ENCODE data around the gene GLT8D1.

Gene GLT8D1

GRCh38 chr3:52722491-52722890 is 16.9 kb upstream of the GLT8D1 start:
- no peaks in the 10 kb centered on the region for H3K27me3 ChIP-seq (ENCODE audit: low read depth)
- in situ Hi-C loops (cut with MboI; ENCODE audit: low sequenced_read_pairs), result no loop called here
- H3K4me1 ChIP-seq, result no peaks in the 10 kb centered on the region
- peaks cover 4% of the 10 kb centered on the region for H3K36me3 ChIP-seq (replicated peaks)
- DNase-seq (ENCODE audit: low spot score in 2 of 2), result no peak
- no peaks in the 10 kb centered on the region for H3K9me3 ChIP-seq
- H3K4me3 ChIP-seq, result no peak overlapping the region

DNA sequence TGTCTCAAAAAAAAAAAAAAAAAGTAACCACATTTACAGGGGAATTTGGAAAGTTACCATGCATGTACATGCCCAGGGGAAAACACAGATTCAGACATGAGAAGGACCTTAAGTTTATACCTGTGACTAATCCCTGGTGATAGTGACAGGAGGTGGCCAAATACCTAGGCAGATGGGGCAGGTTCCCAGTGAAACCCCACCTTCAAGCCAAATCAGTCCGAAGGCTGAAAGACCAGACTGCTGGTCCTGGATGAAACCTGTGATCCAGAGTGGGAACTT is 16.1 kb upstream of the GLT8D1 start:
- Histone ChIP-seq H3K9me3 (no peaks in the 10 kb centered on the region), H3K27me3 (ENCODE audit: low read depth) (no peaks in the 10 kb centered on the region), H3K4me1 (no peaks in the 10 kb centered on the region), H3K4me3 (no peak overlapping the region), H3K36me3 (replicated peaks) (peaks cover 4% of the 10 kb centered on the region)
- DNase-seq (ENCODE audit: low spot score in 2 of 2), result no peak
- in situ Hi-C loops (cut with MboI; ENCODE audit: low sequenced_read_pairs), result no loop called here

GRCh38 chr3:52721002-52721729 is 15.6 kb upstream of the GLT8D1 start:
- no peak overlapping the region for H3K4me3 ChIP-seq
- no peak for DNase-seq (ENCODE audit: low spot score in 2 of 2)
- H3K9me3 ChIP-seq, result no peaks in the 10 kb centered on the region
- H3K27me3 ChIP-seq (ENCODE audit: low read depth), result no peaks in the 10 kb centered on the region
- no peaks in the 10 kb centered on the region for H3K4me1 ChIP-seq
- in situ Hi-C loops (cut with MboI; ENCODE audit: low sequenced_read_pairs), result no loop called here
- peaks cover 4% of the 10 kb centered on the region for H3K36me3 ChIP-seq (replicated peaks)

DNA sequence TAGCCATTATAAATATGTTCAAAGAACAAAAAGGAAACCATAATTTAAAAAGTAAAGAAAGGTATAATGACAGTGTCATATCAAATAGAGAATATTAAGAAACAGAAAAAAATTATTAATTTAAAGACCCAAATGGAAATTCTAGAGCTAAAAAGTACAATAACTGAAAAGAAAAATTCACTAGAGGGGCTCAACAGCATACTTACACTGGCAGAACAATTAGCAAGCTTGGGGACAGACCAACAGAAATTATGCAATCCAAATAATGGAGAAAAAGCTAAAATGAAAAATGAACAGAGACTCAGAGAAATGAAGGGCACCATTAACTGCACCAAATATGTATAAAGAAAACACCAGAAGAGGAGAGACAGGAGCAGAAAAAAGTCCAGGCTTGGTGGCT is 14.0 kb upstream of the GLT8D1 start:
- Histone ChIP-seq H3K4me3 (no peak overlapping the region), H3K4me1 (no peaks in the 10 kb centered on the region), H3K9me3 (no peaks in the 10 kb centered on the region), H3K27me3 (ENCODE audit: low read depth) (no peaks in the 10 kb centered on the region), H3K36me3 (replicated peaks) (peaks cover 4% of the 10 kb centered on the region)
- DNase-seq (ENCODE audit: low spot score in 2 of 2), result no peak
- in situ Hi-C loops (cut with MboI; ENCODE audit: low sequenced_read_pairs), result no loop called here

DNA sequence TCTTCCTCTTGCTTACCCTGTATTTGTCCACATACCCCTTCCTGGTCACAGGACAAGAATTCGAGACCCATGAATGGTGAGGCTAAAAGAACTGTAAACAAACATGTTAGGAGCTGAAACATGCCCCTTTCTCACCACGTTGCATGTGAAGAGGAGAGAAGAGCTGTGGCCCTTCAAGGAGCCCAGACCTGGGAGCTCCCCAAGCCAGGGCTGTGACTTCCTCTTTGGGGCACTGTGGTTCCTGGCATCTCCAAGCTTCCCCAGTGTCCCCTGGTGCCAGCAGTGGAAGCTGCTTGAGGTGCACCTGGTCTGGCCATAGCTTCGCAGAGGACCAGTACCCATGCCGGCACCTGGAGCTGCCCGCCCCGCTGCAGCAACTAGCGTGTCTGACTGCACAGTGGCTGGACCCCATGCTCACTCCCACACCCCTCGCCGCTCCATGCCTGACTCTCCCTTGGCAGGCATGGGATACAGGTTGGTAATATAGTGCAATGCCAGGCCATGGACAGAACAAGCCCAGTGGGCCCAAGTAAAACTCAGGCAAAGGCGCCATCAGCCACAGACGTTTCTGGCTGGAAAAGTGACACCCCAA is 10.2 kb upstream of the GLT8D1 start:
- peaks cover 6% of the 10 kb centered on the region for H3K36me3 ChIP-seq (replicated peaks)
- no peaks in the 10 kb centered on the region for H3K9me3 ChIP-seq
- no peaks in the 10 kb centered on the region for H3K4me1 ChIP-seq
- H3K4me3 ChIP-seq, result no peak overlapping the region
- in situ Hi-C loops (cut with MboI; ENCODE audit: low sequenced_read_pairs), result no loop called here
- no peak for DNase-seq (ENCODE audit: low spot score in 2 of 2)
- H3K27me3 ChIP-seq (ENCODE audit: low read depth), result no peaks in the 10 kb centered on the region

DNA sequence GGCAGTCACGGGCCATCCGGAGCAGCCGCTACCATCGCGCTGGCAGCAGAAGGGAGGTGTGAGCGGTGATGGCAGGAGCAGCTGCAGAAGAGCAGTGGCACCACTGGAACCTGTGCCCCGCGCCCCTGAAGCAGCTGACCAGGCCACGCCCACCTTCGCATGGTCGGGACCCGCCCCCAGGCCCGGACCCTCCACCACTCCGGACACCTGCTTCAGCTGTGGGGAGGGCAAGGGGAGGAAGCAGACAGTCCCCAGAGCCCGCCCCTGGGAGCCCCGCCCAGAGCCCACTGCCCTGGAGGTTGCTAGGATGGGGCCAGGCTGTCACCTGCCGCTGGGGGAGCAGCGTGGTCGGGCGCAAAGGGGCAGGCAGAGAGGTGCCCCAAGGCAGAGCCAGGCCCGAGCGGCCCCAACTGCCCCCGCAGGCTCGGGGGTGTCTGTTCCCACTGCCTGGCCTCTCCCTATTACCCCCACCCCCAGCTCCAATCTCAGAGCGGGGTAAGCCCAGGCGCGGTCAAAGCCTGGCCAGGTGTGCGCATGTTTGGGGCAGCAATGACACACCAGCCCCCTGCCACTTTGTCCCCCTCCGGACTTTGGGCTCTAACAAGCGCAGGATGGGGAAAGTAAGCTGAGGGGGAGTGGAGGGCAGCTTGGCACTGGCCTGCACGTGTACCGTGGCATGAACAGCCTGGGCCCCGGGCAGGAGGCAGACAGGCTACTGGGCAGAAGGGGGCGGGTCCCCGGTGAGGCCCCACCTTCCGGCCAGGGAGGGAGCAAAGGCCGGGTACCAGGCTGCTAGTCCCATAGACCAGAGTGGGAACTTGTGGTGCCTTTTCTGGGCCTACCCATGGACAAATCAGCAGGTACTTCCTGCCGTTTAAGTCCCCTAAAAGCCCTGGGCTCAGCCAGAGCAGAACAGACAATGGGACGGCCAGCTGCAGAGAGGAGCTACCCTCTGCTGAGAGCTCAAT is 9.0 kb upstream of the GLT8D1 start:
- H3K4me3 ChIP-seq, result no peak overlapping the region
- in situ Hi-C loops (cut with MboI; ENCODE audit: low sequenced_read_pairs), result no loop called here
- no peaks in the 10 kb centered on the region for H3K27me3 ChIP-seq (ENCODE audit: low read depth)
- H3K9me3 ChIP-seq, result no peaks in the 10 kb centered on the region
- DNase-seq (ENCODE audit: low spot score in 2 of 2), result no peak
- H3K4me1 ChIP-seq, result no peaks in the 10 kb centered on the region
- H3K36me3 ChIP-seq (replicated peaks), result peaks cover 10% of the 10 kb centered on the region

GRCh38 chr3:52712291-52713212 is 7.0 kb upstream of the GLT8D1 start:
- H3K27me3 ChIP-seq (ENCODE audit: low read depth), result no peaks in the 10 kb centered on the region
- peaks cover 15% of the 10 kb centered on the region for H3K36me3 ChIP-seq (replicated peaks)
- no peak overlapping the region for H3K4me3 ChIP-seq
- in situ Hi-C loops (cut with MboI; ENCODE audit: low sequenced_read_pairs), result no loop called here
- H3K4me1 ChIP-seq, result peaks cover 3% of the 10 kb centered on the region
- H3K9me3 ChIP-seq, result no peaks in the 10 kb centered on the region
- DNase-seq (ENCODE audit: low spot score in 2 of 2), result no peak

DNA sequence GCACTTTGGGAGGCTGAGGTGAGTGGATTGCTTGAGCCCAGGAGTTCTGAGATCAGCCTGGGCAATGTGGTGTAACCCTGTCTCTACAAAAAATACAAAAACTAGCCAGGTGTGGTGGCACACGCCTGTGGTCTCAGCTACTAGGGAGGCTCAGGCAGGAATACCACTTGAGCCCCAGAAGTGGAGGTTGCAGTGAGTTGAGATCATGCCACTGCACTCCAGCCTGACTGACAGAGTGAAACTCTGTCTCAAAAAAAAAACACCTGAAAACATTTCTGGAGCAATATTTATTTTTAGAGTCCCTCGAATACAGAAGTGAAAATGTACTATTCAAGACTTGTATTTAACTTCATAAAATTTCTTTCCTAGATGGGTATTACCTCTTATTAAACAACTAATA is 4.9 kb upstream of the GLT8D1 start:
- Histone ChIP-seq H3K36me3 (replicated peaks) (peaks cover 15% of the 10 kb centered on the region), H3K27me3 (ENCODE audit: low read depth) (no peaks in the 10 kb centered on the region), H3K4me1 (peaks cover 12% of the 10 kb centered on the region), H3K9me3 (no peaks in the 10 kb centered on the region), H3K4me3 (no peak overlapping the region)
- DNase-seq (ENCODE audit: low spot score in 2 of 2), result no peak
- in situ Hi-C loops (cut with MboI; ENCODE audit: low sequenced_read_pairs), result no loop called here

DNA sequence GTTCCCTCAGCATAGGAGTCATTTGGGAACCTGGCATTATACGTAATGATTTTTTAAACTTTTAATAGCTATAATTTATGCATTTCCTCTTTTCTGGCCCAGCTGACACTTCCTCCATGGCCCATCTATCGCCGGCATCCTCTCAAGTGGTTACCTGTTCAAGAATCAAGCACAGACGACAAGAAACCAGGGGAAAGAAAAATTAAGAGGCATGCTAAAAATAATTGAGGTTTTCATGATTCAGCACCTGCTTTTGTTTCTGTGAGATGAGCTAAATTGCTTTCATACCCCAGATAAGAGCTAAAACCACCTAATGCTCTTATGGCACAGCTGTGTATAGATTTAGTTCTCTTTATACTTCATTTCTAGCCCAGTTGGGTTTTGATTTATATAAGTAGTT is 2.0 kb upstream of the GLT8D1 start:
- no peaks in the 10 kb centered on the region for H3K9me3 ChIP-seq
- H3K4me3 ChIP-seq, result peak overlapping the region; percentile 94
- in situ Hi-C loops (cut with MboI; ENCODE audit: low sequenced_read_pairs), result no loop called here
- peaks cover 21% of the 10 kb centered on the region for H3K4me1 ChIP-seq
- DNase-seq (ENCODE audit: low spot score in 2 of 2), result no peak
- H3K36me3 ChIP-seq (replicated peaks), result peaks cover 23% of the 10 kb centered on the region
- H3K27me3 ChIP-seq (ENCODE audit: low read depth), result no peaks in the 10 kb centered on the region

DNA sequence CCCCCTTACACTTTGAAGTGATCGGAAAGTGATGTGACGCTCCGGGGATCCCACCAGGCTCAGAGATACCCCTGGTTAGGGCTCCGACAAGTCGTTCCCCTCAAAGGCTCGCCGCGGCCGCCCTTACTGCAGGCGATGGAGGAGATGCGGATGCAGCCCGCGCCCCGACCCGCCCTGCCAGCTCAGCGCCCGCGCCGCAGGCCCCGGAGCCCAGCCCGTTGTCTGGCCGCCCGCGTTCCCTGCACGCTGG is 228 bp downstream of the GLT8D1 start:
- no peaks in the 10 kb centered on the region for H3K9me3 ChIP-seq
- no peaks in the 10 kb centered on the region for H3K27me3 ChIP-seq (ENCODE audit: low read depth)
- H3K4me1 ChIP-seq, result peaks cover 21% of the 10 kb centered on the region
- DNase-seq (ENCODE audit: low spot score in 2 of 2), result no peak
- peaks cover 20% of the 10 kb centered on the region for H3K36me3 ChIP-seq (replicated peaks)
- in situ Hi-C loops (cut with MboI; ENCODE audit: low sequenced_read_pairs), result no loop called here
- H3K4me3 ChIP-seq, result peak overlapping the region; percentile 94

GRCh38 chr3:52704611-52705437 is 767 bp downstream of the GLT8D1 start:
- H3K27me3 ChIP-seq (ENCODE audit: low read depth), result no peaks in the 10 kb centered on the region
- H3K9me3 ChIP-seq, result no peaks in the 10 kb centered on the region
- peak overlapping the region; percentile 94 for H3K4me3 ChIP-seq
- H3K36me3 ChIP-seq (replicated peaks), result peaks cover 19% of the 10 kb centered on the region
- in situ Hi-C loops (cut with MboI; ENCODE audit: low sequenced_read_pairs), result no loop called here
- H3K4me1 ChIP-seq, result peaks cover 21% of the 10 kb centered on the region
- DNase-seq (ENCODE audit: low spot score in 2 of 2), result peak in 1 of 2 experiments; percentile 41

GRCh38 chr3:52703341-52703740 is 2.2 kb downstream of the GLT8D1 start:
- in situ Hi-C loops (cut with MboI; ENCODE audit: low sequenced_read_pairs), result no loop called here
- H3K4me3 ChIP-seq, result no peak overlapping the region

GRCh38 chr3:52697632-52697965 is 8.0 kb downstream of the GLT8D1 start:
- Histone ChIP-seq H3K36me3 (replicated peaks) (peaks cover 54% of the 10 kb centered on the region), H3K4me1 (no peaks in the 10 kb centered on the region)

More at GRCh38 chr3:52703341-52703740, 2.2 kb downstream of the GLT8D1 start:
- DNase-seq (ENCODE audit: low spot score in 2 of 2), result no peak
- Histone ChIP-seq H3K9me3 (no peaks in the 10 kb centered on the region), H3K4me1 (peaks cover 21% of the 10 kb centered on the region), H3K36me3 (replicated peaks) (peaks cover 14% of the 10 kb centered on the region), H3K27me3 (ENCODE audit: low read depth) (no peaks in the 10 kb centered on the region)

More at GRCh38 chr3:52697632-52697965, 8.0 kb downstream of the GLT8D1 start:
- no peaks in the 10 kb centered on the region for H3K9me3 ChIP-seq
- no peak overlapping the region for H3K4me3 ChIP-seq
- no peak for DNase-seq (ENCODE audit: low spot score in 2 of 2)
- no peaks in the 10 kb centered on the region for H3K27me3 ChIP-seq (ENCODE audit: low read depth)
- in situ Hi-C loops (cut with MboI; ENCODE audit: low sequenced_read_pairs), result loop anchor here (25.0 kb wide), 1 partner anchor 435 kb away; no protein-coding TSS in a partner anchor

Data from HAP-1 (cell line).